GM15510 (cell line): ENCODE results near the gene TRPV2.

Experiments used
- POLR2A ChIP-seq: IDR thresholded peaks from 3 replicates; pipeline ENCODE4 v1.6.1; 2011; ENCODE audit warnings: borderline replicate concordance; ENCODE audit not compliant: insufficient read length; ENCODE audit errors: extremely low read depth

TRPV2 gene

DNA sequence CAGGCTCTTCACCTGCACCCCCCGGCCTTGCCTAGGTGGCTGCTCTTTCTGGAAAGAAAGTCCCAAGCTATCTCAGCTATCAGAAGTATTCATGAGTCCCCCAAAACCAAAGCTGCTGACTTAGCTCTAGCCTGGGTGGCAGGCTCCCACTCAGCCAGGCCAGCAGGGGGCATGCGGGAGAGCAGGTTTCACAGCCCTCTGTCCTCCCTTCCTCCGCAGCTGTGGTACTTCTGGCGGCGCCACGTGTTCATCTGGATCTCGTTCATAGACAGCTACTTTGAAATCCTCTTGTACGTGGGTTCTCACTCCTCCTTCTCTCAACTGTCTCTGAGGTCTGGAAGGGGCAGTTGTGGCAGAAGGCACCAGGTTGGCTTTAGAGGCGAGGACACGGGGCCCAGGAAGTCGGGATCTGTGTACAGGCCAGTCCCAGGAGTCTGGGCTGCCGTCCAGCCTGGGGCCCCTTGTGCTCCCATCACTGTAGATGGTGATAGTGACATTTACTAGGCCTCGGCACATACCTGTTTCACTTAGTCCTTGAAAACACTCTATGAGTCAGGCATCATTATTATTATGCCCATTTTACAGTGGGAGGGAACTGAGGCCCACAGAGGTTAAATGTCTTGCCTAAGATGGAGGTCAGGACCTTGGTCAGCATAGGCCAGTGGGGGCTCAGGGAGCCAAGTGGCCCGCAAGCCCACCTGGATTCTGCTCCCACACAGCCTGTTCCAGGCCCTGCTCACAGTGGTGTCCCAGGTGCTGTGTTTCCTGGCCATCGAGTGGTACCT lies 12.9 kb downstream of the TRPV2 start:
- TF ChIP-seq POLR2A, result no peak

DNA sequence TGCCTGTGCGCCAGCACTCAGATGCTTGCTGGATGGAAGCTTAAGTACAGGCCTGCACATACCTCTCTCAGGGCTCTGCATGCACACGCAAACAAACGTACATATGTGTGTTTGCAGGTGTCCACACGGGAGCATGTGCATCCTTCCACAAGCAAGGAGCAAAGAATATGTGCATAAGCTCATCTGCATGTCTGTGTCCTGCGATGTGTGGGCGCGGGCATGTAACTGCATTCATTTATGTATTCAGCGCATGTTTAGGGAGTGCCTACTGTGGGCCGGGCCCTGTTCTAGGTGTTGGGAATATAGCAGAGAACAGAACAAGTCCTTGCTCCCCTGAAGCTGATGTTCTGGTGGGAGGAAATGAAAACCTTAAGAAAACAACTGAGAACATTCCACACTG lies 13.7 kb downstream of the TRPV2 start:
- no peak for TF ChIP-seq POLR2A

DNA sequence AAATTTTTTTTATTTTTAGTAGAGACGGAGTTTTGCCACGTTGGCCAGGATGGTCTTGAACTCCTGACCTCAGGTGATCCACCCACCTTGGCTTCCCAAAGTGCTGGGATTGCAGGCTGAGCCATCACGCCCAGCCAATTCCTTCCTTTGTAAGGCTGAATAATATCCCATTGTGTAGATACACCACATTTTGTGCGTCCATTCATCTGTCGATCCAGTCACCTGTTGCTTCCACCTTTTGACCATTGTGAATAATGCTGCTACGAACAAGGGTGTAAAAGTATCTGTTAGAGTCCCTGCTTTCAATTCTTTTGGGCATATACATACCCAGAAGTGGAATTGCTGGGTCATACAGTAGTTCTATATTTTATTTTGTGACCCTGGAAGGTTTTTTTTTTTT lies 15.3 kb downstream of the TRPV2 start:
- no peak for TF ChIP-seq POLR2A

- no peak for TF ChIP-seq POLR2A
Measured at GRCh38 chr17:16432017-16432416, 16.6 kb downstream of the TRPV2 start.

GRCh38 chr17:16433514-16433913 lies 18.1 kb downstream of the TRPV2 start:
- no peak for TF ChIP-seq POLR2A

GRCh38 chr17:16434662-16435061 lies 19.3 kb downstream of the TRPV2 start:
- no peak for TF ChIP-seq POLR2A

DNA sequence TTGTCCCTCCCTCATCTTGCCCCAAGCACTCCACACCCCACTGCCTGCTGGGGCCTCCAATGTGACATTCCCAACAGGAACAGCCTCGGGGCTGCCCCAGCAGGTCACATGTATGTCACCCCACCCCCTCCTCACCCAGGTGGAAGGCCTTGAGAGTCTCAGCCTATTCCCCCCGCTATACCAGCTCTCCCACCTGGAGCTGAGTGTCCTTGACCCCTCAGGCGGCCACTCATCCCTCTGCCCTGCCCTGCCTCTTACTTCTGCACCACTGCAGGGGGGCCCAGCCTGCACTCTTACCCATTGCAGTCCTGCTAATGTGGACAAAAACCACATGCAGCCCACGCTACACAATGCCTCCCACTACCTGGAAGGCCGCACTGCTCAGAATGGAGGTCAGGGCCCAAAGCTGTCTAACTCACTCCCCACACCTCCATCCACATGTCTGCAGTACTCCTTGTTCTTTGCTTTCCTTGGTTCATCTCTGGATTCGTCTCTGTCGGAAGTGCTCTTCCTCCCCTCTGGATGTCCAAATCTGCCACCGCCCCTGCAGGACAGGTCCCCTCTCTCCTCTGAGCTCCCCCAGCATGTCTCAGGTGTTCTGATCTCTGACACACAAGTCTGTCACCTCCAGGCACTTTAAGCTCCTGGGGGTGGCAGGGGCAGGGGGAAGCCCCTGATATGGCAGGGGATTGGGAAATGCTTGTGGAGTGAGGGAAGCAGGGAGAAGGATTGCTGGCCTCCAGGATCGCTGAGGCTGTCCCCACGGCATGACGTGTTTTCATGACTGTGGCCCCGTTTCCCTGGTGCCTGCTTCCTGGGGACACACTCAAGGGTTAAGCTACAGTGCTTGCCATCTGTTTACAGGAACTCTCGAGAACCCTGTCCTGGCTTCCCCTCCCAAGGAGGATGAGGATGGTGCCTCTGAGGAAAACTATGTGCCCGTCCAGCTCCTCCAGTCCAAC lies 20.8 kb downstream of the TRPV2 start:
- TF ChIP-seq POLR2A, result no peak

- no peak for TF ChIP-seq POLR2A
Measured at GRCh38 chr17:16437083-16437482, 21.7 kb downstream of the TRPV2 start.

DNA sequence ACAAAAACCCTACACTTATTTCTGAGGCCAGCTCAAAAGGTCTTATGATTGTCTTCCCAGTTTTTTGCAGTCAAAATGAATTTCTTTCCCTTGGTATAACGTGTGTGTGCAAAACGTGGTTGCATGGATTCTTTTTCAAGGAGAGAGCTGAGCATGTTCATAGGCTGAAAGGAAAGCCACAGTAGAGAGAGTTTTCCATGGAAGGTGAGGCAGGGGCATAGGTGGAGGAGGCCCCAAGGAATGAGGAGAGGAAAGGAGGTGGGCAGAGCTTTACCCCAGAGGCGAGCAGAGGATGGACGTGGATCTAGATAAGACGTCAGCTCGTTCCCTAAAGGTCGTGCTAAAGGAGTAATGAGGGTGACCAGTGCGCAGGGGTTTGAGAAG lies 22.8 kb downstream of the TRPV2 start:
- no peak for TF ChIP-seq POLR2A

GRCh38 chr17:16438557-16439302 lies 23.4 kb downstream of the TRPV2 start:
- peak; percentile 88 for TF ChIP-seq POLR2A

- TF ChIP-seq POLR2A, result no peak
Measured at GRCh38 chr17:16439303-16439791, 24.0 kb downstream of the TRPV2 start.

GRCh38 chr17:16439811-16440351 lies 24.5 kb downstream of the TRPV2 start:
- TF ChIP-seq POLR2A, result no peak

DNA sequence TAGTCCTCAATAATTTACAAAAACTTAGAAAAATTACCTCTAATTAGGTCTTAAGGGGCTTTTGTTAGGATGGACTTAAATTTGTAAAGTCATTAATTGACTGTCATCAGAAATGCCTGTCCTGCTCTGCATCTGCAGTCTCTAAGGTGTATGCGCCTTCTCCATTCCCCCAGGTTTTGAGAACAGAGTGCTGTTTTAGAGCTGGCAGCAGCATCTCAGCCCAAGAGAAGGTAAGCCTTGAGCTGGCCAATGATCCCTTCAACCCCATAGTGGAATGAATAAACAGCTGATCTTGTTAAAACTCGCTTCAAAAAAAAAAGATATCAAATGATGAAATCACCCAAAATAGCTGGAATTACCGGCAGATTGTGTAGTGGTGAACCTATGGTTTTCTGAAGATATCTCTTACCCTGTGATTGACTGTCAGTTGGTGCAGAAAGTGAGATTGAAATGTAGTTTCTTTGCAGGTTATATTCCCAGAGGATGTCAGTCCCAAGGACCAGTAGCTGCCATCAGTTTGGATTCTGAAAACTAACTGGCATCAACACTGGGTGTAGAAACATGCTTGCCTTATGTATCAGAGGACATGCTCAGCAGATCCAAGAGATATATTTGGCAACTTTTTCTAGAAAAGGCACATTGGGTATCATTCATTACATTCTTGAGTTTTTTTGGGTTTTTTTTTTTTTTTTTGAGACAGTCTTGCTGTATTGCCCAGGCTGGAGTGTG lies 25.7 kb downstream of the TRPV2 start:
- peak; percentile 25 for TF ChIP-seq POLR2A

DNA sequence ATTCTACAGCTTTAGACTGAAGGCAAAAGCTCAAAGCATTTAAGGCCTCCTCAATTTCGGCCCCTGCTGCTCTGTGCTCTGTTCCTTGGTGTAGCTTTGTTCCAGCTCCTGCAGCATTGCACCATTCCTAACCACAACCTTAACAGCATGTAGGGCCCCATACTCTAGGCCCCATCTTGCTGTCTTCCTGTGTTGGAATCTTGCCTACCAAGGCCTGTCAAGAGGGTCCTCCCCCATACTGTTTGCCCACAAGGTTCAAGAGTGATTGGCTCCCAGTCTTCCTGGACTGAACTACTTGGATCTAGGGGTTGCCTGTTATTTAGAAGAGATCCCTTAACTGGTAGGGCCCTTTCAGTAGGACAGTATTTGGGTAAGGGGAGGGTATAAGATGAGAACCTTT lies 26.8 kb downstream of the TRPV2 start:
- peak; percentile 19 for TF ChIP-seq POLR2A
